Right lobe of liver (tissue), 6 donors: Measurements from ENCODE around the gene KRTAP16-1. TPM values are rescaled to one million over a fixed set of nuclear protein-coding genes. Genes with fewer than 3 reads are reported as not detected.

Experiments used
- ATAC-seq, 4 donors: fragments of 200-7000 bp; cut with Tn5 transposase; one replicate each; pipeline ENCODE4 v1.9.1; 2020; ENCODE audit warnings: mild to moderate bottlenecking in 4 of 4, moderate library complexity in 4 of 4
- DNase-seq, 3 donors: peaks; one replicate each; pipeline ENCODE4 v3.0.0-alpha.2; 2020
- H3K27ac ChIP-seq, 3 donors: fragments of 200-600 bp; one replicate each; pipeline ENCODE4 v1.8.0; 2022
- H3K27me3 ChIP-seq, 2 donors: fragments of 200-600 bp; one replicate each; pipeline ENCODE4 v1.8.0; 2022
- H3K36me3 ChIP-seq, 4 donors: fragments of 200-600 bp; sonication (generic) in 1 of 4; one replicate each; pipeline versions ENCODE4 v1.5.1 to v1.8.0; 2017 to 2022; ENCODE audit warnings: control low read depth in 1 of 4
- H3K4me1 ChIP-seq, 4 donors: fragments of 200-600 bp; sonication (generic) in 1 of 4; one replicate each; pipeline versions ENCODE4 v1.5.1 to v1.8.0; 2017 to 2022; ENCODE audit warnings: control low read depth in 1 of 4
- H3K4me3 ChIP-seq, 3 donors: fragments of 200-600 bp; one replicate each; pipeline ENCODE4 v1.8.0; 2022
- H3K9me3 ChIP-seq, 4 donors: fragments of 200-600 bp; sonication (generic) in 1 of 4; one replicate each; pipeline versions ENCODE4 v1.5.1 to v1.8.0; 2017 to 2022; ENCODE audit warnings: control low read depth in 1 of 4
- CTCF ChIP-seq, 4 donors: fragments of 200-600 bp in 3 of 4; fragments of 450-650 bp in 1 of 4; IDR thresholded peaks; one replicate each; pipeline versions ENCODE4 v1.5.1 to v1.8.0; 2016 to 2022; ENCODE audit warnings: antibody characterized with exemption in 4 of 4, mild to moderate bottlenecking in 2 of 4
- POLR2A ChIP-seq: fragments of 450-650 bp; IDR thresholded peaks from one replicate; pipeline ENCODE4 v1.6.1; 2017; ENCODE audit warnings: antibody characterized with exemption, mild to moderate bottlenecking
- WGBS: methylation state at CpG from one replicate; pipeline ENCODE4 v1.1.6; 2018; ENCODE audit warnings: low coverage, low lambda C conversion rate; ENCODE audit not compliant: insufficient coverage; ENCODE audit errors: missing lambda C conversion rate; 5-methylcytosine and 5-hydroxymethylcytosine counted together
- intact Hi-C, 2 donors: fragments of 100-400 bp; cut with DNase I; formaldehyde crosslinking; loops; one replicate each; pipeline versions ENCODE4 v1.11.2 to v1.14.1; 2022
- total RNA-seq, 6 experiments: library from RNA; depleted of rRNA in 2 of 6; stranded (reverse); fragments of >200 nt in 2 of 6; fragmentation: NEBNext Ultra II Directional in 3 of 6; extraction: Animal tissue kit (Norgen Biotek cat#: 25700) in 3 of 6; gene quantifications; one replicate each; pipeline versions ENCODE4 v1.1.0 to v1.2.4, GENCODE V29; 2016 to 2023
- donor health status: DM: no; HTN: yes; CAD: no.
- donor health status: DM: no; HTN: no; CAD: no.
- donor health status: DM: no; HTN: no; CAD: no.
- donor health status: DM: no; HTN: yes; CAD: no.
- donor health status: DM: no; HTN: yes; CAD: no.

The KRTAP16-1 gene
- total RNA-seq, 6 experiments from 2014 or later: not detected

- no peaks in the 10 kb centered on the region for H3K27me3 ChIP-seq
- no peaks in the 10 kb centered on the region for H3K4me1 ChIP-seq
- intact Hi-C loops: loop anchor here in 1 of 2 donors (10.0 kb wide), 1 partner anchor 433 kb away; no protein-coding TSS in a partner anchor
- no peak for DNase-seq
- ATAC-seq: no peak
- H3K36me3 ChIP-seq: no peaks in the 10 kb centered on the region
- no CpG with 5 or more reads among the region's 8 CpGs for WGBS
- H3K4me3 ChIP-seq: no peak overlapping the region
- no peak for TF ChIP-seq CTCF (IDR thresholded peaks at IDR 0.05)
- TF ChIP-seq POLR2A: no peak
- H3K9me3 ChIP-seq: no peaks in the 10 kb centered on the region
- no peak overlapping the region for H3K27ac ChIP-seq
Observed at GRCh38 chr17:41327411-41328120, 18.5 kb upstream of the KRTAP16-1 start.

- DNase-seq: no peak
- Histone ChIP-seq H3K4me3 (no peak overlapping the region), H3K9me3 (no peaks in the 10 kb centered on the region), H3K27me3 (no peaks in the 10 kb centered on the region), H3K36me3 (no peaks in the 10 kb centered on the region), H3K4me1 (no peaks in the 10 kb centered on the region), H3K27ac (no peak overlapping the region)
- no peak for ATAC-seq
- no CpG with 5 or more reads among the region's 18 CpGs for WGBS
- TF ChIP-seq CTCF (IDR thresholded peaks at IDR 0.05) (no peak), POLR2A (no peak)
- intact Hi-C loops: loop anchor here in 1 of 2 donors (10.0 kb wide), 1 partner anchor 432 kb away; no protein-coding TSS in a partner anchor
Observed at GRCh38 chr17:41326173-41327145, 17.4 kb upstream of the KRTAP16-1 start.

GRCh38 chr17:41325611-41326010 is 16.5 kb upstream of the KRTAP16-1 start:
- intact Hi-C loops: loop anchor here in 1 of 2 donors (10.0 kb wide), 1 partner anchor 431 kb away; no protein-coding TSS in a partner anchor
- H3K4me3 ChIP-seq: no peak overlapping the region
- H3K4me1 ChIP-seq: no peaks in the 10 kb centered on the region
- TF ChIP-seq POLR2A (no peak), CTCF (IDR thresholded peaks at IDR 0.05) (no peak)
- ATAC-seq (no peak), DNase-seq (no peak)
- H3K9me3 ChIP-seq: no peaks in the 10 kb centered on the region
- H3K27me3 ChIP-seq: no peaks in the 10 kb centered on the region
- no peak overlapping the region for H3K27ac ChIP-seq
- whole genome bisulfite sequencing: 80% methylated on average over 2 of the region's 6 CpGs
- H3K36me3 ChIP-seq: no peaks in the 10 kb centered on the region

GRCh38 chr17:41325126-41325525 is 16.0 kb upstream of the KRTAP16-1 start:
- Histone ChIP-seq H3K9me3 (no peaks in the 10 kb centered on the region), H3K4me3 (no peak overlapping the region), H3K4me1 (no peaks in the 10 kb centered on the region), H3K36me3 (no peaks in the 10 kb centered on the region), H3K27ac (no peak overlapping the region), H3K27me3 (no peaks in the 10 kb centered on the region)
- intact Hi-C loops: loop anchor here in 1 of 2 donors (10.0 kb wide), 1 partner anchor 430 kb away; no protein-coding TSS in a partner anchor
- WGBS: 20% methylated on average over 2 of the region's 10 CpGs
- TF ChIP-seq CTCF (IDR thresholded peaks at IDR 0.05): no peak
- no peak for TF ChIP-seq POLR2A
- no peak for ATAC-seq
- no peak for DNase-seq
